K562 (cell line): ENCODE results near the gene POFUT2. TPM values are rescaled to one million over a fixed set of nuclear protein-coding genes. Genes with fewer than 3 reads are reported as not detected.

ENCODE experiments used
- ATAC-seq: fragments of 200-7000 bp; cut with Tn5 transposase; 3 replicates; pipeline ENCODE4 v1.9.1; 2020; ENCODE audit warnings: moderate library complexity
- BruUV-seq: library from RNA; stranded (reverse); fragments of 400-500 nt; replicated peaks from 2 replicates; lab custom pipeline; 2021; lab: Mats Ljungman, UMichigan
- CTCF ChIA-PET: fragments of 300-600 bp; formaldehyde crosslinking; extraction: SDS; loops from one replicate; lab custom pipeline; 2021; ENCODE audit warnings: low intra/inter-chr PET ratio; lab: Yijun Ruan, JAX
- POLR2A ChIA-PET: fragments of 300-600, 350-650 bp; sonication (Branson Sonifier 250); formaldehyde crosslinking; extraction: SDS; loops from one replicate; lab custom pipeline; 2021; ENCODE audit warnings: antibody characterized with exemption, inconsistent platforms; lab: Yijun Ruan, JAX
- DNase-seq, 4 experiments: peaks; one replicate each; pipeline versions ENCODE4 v3.0.0 to v3.0.0-alpha.2; 2011 to 2018; ENCODE audit warnings: low spot score in 3 of 4, mixed read lengths in 3 of 4; ENCODE audit errors: extremely low read depth in 1 of 4
- FAIRE-seq: peaks from 2 replicates; lab custom pipeline; 2011; peaks lifted over from hg19 to GRCh38; lab: Jason Lieb, UNC
- H2AFZ ChIP-seq: 2 replicates; pipeline ENCODE4 v1.6.0; 2011; ENCODE audit warnings: low read depth, low read length, control low read depth, inconsistent platforms
- H3K27ac ChIP-seq: fragments of 200-600 bp; 3 replicates; pipeline ENCODE4 v1.8.0; 2011; ENCODE audit warnings: low read depth, mild to moderate bottlenecking, control low read depth, inconsistent platforms, low read length, moderate library complexity, mixed read lengths; ENCODE audit errors: extremely low read depth
- H3K27me3 ChIP-seq, 2 experiments: fragments of 300-600 bp in 1 of 2; 2 replicates in 1 of 2; 3 replicates in 1 of 2; pipeline versions ENCODE4 v1.6.0 to v1.8.0; 2011; ENCODE audit warnings: inconsistent platforms in 2 of 2, low read length in 2 of 2, mild to moderate bottlenecking in 1 of 2, mixed read lengths in 1 of 2, moderate library complexity in 1 of 2; ENCODE audit not compliant: control insufficient read depth in 2 of 2, insufficient read depth in 2 of 2
- H3K36me3 ChIP-seq: fragments of 300-600 bp; 3 replicates; pipeline ENCODE4 v1.8.0; 2011; ENCODE audit warnings: mild to moderate bottlenecking, low read length, inconsistent platforms; ENCODE audit not compliant: control insufficient read depth, insufficient read depth
- H3K4me1 ChIP-seq, 2 experiments: fragments of 200-600 bp in 1 of 2; replicated peaks in 1 of 2; 2 replicates in 1 of 2; 3 replicates in 1 of 2; pipeline versions ENCODE4 v1.5.1 to v1.8.0; 2011; ENCODE audit warnings: inconsistent platforms in 2 of 2, low read length in 2 of 2, mild to moderate bottlenecking in 1 of 2, mixed read lengths in 1 of 2, moderate library complexity in 1 of 2; ENCODE audit not compliant: control insufficient read depth in 2 of 2, insufficient read depth in 2 of 2
- H3K4me2 ChIP-seq: 2 replicates; pipeline ENCODE4 v1.6.1; 2011; ENCODE audit warnings: low read length, control low read depth, inconsistent platforms, mixed read lengths; ENCODE audit not compliant: insufficient read depth
- H3K4me3 ChIP-seq: fragments of 200-600 bp; sonication (generic), shearing (Covaris generic); 2 replicates; pipeline ENCODE4 v1.5.1; 2016; ENCODE audit warnings: control low read depth, inconsistent platforms
- H3K79me2 ChIP-seq: fragments of 200-600 bp; 3 replicates; pipeline ENCODE4 v1.8.0; 2011; ENCODE audit warnings: low read length, inconsistent platforms; ENCODE audit not compliant: control insufficient read depth, insufficient read depth
- H3K9ac ChIP-seq, 2 experiments: 2 replicates each; pipeline versions ENCODE4 v1.6.0 to v1.6.1; 2011; ENCODE audit warnings: low read depth in 2 of 2, low read length in 2 of 2, control low read depth in 1 of 2, inconsistent platforms in 1 of 2, mild to moderate bottlenecking in 1 of 2, mixed read lengths in 1 of 2; ENCODE audit not compliant: insufficient read depth in 1 of 2
- H3K9me1 ChIP-seq: one replicate; pipeline ENCODE4 v1.6.0; 2011; ENCODE audit warnings: inconsistent platforms, mild to moderate bottlenecking, low read length, moderate library complexity; ENCODE audit not compliant: control insufficient read depth, insufficient read depth
- H3K9me3 ChIP-seq: replicated peaks from 2 replicates; pipeline ENCODE4 v1.5.1; 2011; ENCODE audit warnings: low read depth, low read length, inconsistent platforms; ENCODE audit not compliant: control insufficient read depth, insufficient read depth
- H4K20me1 ChIP-seq: replicated peaks from 2 replicates; pipeline ENCODE4 v1.6.1; 2011; ENCODE audit warnings: low read length, inconsistent platforms, mixed read lengths; ENCODE audit not compliant: control insufficient read depth, insufficient read depth
- CBX2 ChIP-seq: fragments of 200-600 bp; sonication (generic); IDR thresholded peaks from one replicate; pipeline ENCODE4 v1.6.1; 2012; ENCODE audit warnings: mild to moderate bottlenecking, low read length, inconsistent platforms; ENCODE audit not compliant: insufficient read depth, poor library complexity, severe bottlenecking
- E2F3 ChIP-seq: fragments of 250-450 bp; sonication (Bioruptor Pico); IDR thresholded peaks from 2 replicates; pipeline ENCODE4 v1.4.0; 2020; ENCODE audit warnings: mild to moderate bottlenecking
- KDM2B ChIP-seq: fragments of 250-450 bp; sonication (Bioruptor Pico); IDR thresholded peaks from 2 replicates; pipeline ENCODE4 v1.8.0; 2021; ENCODE audit warnings: mild to moderate bottlenecking, moderate library complexity
- KDM5B ChIP-seq: fragments of 200-600 bp; sonication (generic); IDR thresholded peaks from 2 replicates; pipeline ENCODE4 v1.6.1; 2012; ENCODE audit warnings: low read depth, mild to moderate bottlenecking, moderate library complexity, low read length, control low read depth, inconsistent platforms; ENCODE audit not compliant: insufficient replicate concordance
- KLF6 ChIP-seq: fragments of 250-450 bp; sonication (Bioruptor Pico); IDR thresholded peaks from 2 replicates; pipeline ENCODE4 v1.4.0; 2020; ENCODE audit warnings: mild to moderate bottlenecking, moderate library complexity, borderline replicate concordance
- PHB ChIP-seq: fragments of 250-450 bp; sonication (Bioruptor Pico); IDR thresholded peaks from 2 replicates; pipeline ENCODE4 v1.5.0; 2021
- RB1 ChIP-seq: fragments of 450-650 bp; IDR thresholded peaks from 2 replicates; pipeline ENCODE4 v1.6.1; 2017; ENCODE audit warnings: low read depth, mild to moderate bottlenecking
- TRIM28 ChIP-seq: fragments of 450-650 bp; IDR thresholded peaks from 2 replicates; pipeline ENCODE4 v1.6.1; 2017
- VEZF1 ChIP-seq: fragments of 200-800 bp; sonication (Bioruptor generic); IDR thresholded peaks from 2 replicates; pipeline ENCODE4 v1.6.1; 2017; ENCODE audit warnings: missing genetic modification characterization, missing compliant biosample characterization
- ZFP1 ChIP-seq: fragments of 450-650 bp; formaldehyde crosslinking; IDR thresholded peaks from 2 replicates; pipeline ENCODE4 v1.4.0; 2020; ENCODE audit warnings: mild to moderate bottlenecking, mixed read lengths
- ZNF75A ChIP-seq: fragments of 450-650 bp; formaldehyde crosslinking; IDR thresholded peaks from 2 replicates; pipeline ENCODE4 v1.4.0; 2020; ENCODE audit warnings: mild to moderate bottlenecking
- WGBS: fragments of 100-300 bp; shearing (Covaris generic); methylation state at CpG from one replicate; pipeline ENCODE4 v1.1.6; 2016; ENCODE audit warnings: low coverage, mixed read lengths; ENCODE audit not compliant: insufficient coverage; ENCODE audit errors: missing lambda C conversion rate; 5-methylcytosine and 5-hydroxymethylcytosine counted together
- in situ Hi-C: fragments of 300-500 bp; cut with MboI; formaldehyde crosslinking; loops from 4 replicates; pipeline ENCODE4 v1.15.0; 2018; ENCODE audit warnings: inconsistent platforms, mixed read lengths
- intact Hi-C: fragments of 100-400 bp; cut with micrococcal nuclease; formaldehyde crosslinking; loops from 2 replicates; pipeline ENCODE4 v1.14.2; 2022
- polyA plus RNA-seq, 8 experiments: library from polyadenylated mRNA; depleted of rRNA in 4 of 8; stranded (reverse) in 5 of 8; unstranded in 3 of 8; fragments of >200 nt; fragmentation: Nextera tagmentation in 2 of 8; fragmentation: Illumina TruSeq in 1 of 8; extraction: Ambion mirVana in 2 of 8; extraction: Trizol in 1 of 8; gene quantifications; 2 replicates each; pipeline versions ENCODE4 v1.2.1 to v1.2.3, GENCODE V29; 2011 to 2014; ENCODE audit warnings: inconsistent platforms in 1 of 8, missing spikeins in 1 of 8
- total RNA-seq, 7 experiments: library from RNA; depleted of rRNA in 6 of 7; stranded (reverse); fragments of >200 nt in 6 of 7; fragmentation: Illumina TruSeq in 2 of 7; extraction: Trizol in 2 of 7; gene quantifications; 2 replicates each; pipeline versions ENCODE4 v1.2.1 to v1.2.3, GENCODE V29; 2011 to 2021; ENCODE audit warnings: low replicate concordance in 1 of 7
- TF ChIP-seq, protein P1 (sequence below), 2 experiments: fragments of 450-650 bp in 1 of 2; sonication (generic) in 1 of 2; formaldehyde crosslinking in 1 of 2; IDR thresholded peaks; 2 replicates each; pipeline versions ENCODE4 v1.7.1 to v1.9.0; 2016 to 2022; ENCODE audit warnings: inconsistent platforms in 1 of 2, mild to moderate bottlenecking in 1 of 2, missing genetic modification reagents in 1 of 2

Gene POFUT2
- total and polyA plus RNA-seq, 9 of the 15 experiments (the other 6 are each of a cell fraction or from before 2014, with no cell fraction given) = 1.1 to 24.2 (median 11.0) TPM

DNA sequence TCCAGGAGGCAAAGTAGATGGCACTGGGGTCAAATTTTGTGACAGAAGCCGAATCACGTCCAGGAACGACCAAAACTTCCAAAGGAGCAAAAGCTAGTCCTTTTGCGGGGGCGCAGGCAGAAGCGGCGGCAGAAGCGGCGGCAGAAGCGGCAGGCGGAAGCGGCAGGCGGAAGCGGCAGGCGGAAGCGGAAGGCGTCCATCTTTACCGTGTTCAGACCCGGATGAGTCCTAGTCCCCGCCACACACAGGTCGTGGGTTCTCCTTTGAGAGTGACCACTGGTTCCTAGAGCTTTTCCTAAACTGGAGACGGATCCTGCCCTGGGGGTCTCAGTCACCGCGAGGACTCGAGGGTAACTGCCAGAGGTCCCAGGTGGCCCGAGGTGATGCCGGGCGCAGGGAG is 53.6 kb downstream of the POFUT2 start:
- Histone ChIP-seq H3K27me3 (peaks cover 44% of the 10 kb centered on the region in 2 experiments), H3K27ac (no peak overlapping the region), H3K36me3 (no peaks in the 10 kb centered on the region), H3K4me2 (no peak overlapping the region; the same call in 1 of the 2 replicates), H3K9ac (no peak overlapping the region), H3K9me1 (no peaks in the 10 kb centered on the region), H3K4me3 (no peak overlapping the region), H2AFZ (peak overlapping the region; percentile 17; the same call in 1 of the 2 replicates), H3K4me1 (peaks cover 0 to 9% of the 10 kb centered on the region in 2 experiments; a peak in 1 of 5 replicates), H4K20me1 (no peaks in the 10 kb centered on the region), H3K79me2 (no peaks in the 10 kb centered on the region), H3K9me3 (no peaks in the 10 kb centered on the region)
- no peak for DNase-seq
- BruUV-seq = no TSS peak
- WGBS = 33% methylated on average over 27 of the region's 28 CpGs
- in situ Hi-C loops = no loop called here
- ATAC-seq = peak; percentile 27; the same call in 1 of the 3 replicates
- ChIA-PET POLR2A (interaction anchor here (0.9 kb wide), 1 partner anchor 27 kb away, joined by 3 read pairs; no protein-coding TSS in a partner anchor), CTCF (interaction anchor here (0.6 kb wide), 1 partner anchor 280 kb away, joined by 4 read pairs; no protein-coding TSS in a partner anchor)
- no peak for FAIRE-seq
- intact Hi-C loops = no loop called here
- no peak for TF ChIP-seq ZNF75A (CRISPR knock-in tag)
- TF ChIP-seq CBX2 = peak; percentile 26
- no peak for TF ChIP-seq KLF6 (CRISPR knock-in tag)
- no peak for TF ChIP-seq VEZF1 (CRISPR knock-in tag)
- TF ChIP-seq TRIM28 = no peak
- TF ChIP-seq E2F3 (CRISPR knock-in tag) = no peak
- TF ChIP-seq RB1 = no peak
- TF ChIP-seq, protein P1, sequence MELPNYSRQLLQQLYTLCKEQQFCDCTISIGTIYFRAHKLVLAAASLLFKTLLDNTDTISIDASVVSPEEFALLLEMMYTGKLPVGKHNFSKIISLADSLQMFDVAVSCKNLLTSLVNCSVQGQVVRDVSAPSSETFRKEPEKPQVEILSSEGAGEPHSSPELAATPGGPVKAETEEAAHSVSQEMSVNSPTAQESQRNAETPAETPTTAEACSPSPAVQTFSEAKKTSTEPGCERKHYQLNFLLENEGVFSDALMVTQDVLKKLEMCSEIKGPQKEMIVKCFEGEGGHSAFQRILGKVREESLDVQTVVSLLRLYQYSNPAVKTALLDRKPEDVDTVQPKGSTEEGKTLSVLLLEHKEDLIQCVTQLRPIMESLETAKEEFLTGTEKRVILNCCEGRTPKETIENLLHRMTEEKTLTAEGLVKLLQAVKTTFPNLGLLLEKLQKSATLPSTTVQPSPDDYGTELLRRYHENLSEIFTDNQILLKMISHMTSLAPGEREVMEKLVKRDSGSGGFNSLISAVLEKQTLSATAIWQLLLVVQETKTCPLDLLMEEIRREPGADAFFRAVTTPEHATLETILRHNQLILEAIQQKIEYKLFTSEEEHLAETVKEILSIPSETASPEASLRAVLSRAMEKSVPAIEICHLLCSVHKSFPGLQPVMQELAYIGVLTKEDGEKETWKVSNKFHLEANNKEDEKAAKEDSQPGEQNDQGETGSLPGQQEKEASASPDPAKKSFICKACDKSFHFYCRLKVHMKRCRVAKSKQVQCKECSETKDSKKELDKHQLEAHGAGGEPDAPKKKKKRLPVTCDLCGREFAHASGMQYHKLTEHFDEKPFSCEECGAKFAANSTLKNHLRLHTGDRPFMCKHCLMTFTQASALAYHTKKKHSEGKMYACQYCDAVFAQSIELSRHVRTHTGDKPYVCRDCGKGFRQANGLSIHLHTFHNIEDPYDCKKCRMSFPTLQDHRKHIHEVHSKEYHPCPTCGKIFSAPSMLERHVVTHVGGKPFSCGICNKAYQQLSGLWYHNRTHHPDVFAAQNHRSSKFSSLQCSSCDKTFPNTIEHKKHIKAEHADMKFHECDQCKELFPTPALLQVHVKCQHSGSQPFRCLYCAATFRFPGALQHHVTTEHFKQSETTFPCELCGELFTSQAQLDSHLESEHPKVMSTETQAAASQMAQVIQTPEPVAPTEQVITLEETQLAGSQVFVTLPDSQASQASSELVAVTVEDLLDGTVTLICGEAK (IDR thresholded peaks at IDR 0.05) = peak; percentile 24; the same call in 1 of the 2 replicates
- TF ChIP-seq, protein P1 (CRISPR knock-in tag; IDR thresholded peaks at IDR 0.05) = no peak
- TF ChIP-seq ZFP1 (CRISPR knock-in tag) = no peak
- TF ChIP-seq KDM5B = no peak
- TF ChIP-seq PHB (CRISPR knock-in tag) = no peak
- no peak for TF ChIP-seq KDM2B (CRISPR knock-in tag)
